D721Med (cell line): ENCODE data around the gene ERBB4.

Source experiments
- DNase-seq: peaks from one replicate; pipeline ENCODE4 v3.0.0; 2011; ENCODE audit warnings: low spot score; ENCODE audit not compliant: insufficient read length
- FAIRE-seq: peaks from 2 replicates; lab custom pipeline; 2011; peaks lifted over from hg19 to GRCh38; lab: Jason Lieb, UNC
- TF ChIP-seq, protein P1 (sequence below): IDR thresholded peaks from 2 replicates; pipeline ENCODE4 v1.5.1; 2012; ENCODE audit warnings: mild to moderate bottlenecking, control low read depth; ENCODE audit not compliant: insufficient read depth; ENCODE audit errors: missing control alignments

The ERBB4 gene

DNA sequence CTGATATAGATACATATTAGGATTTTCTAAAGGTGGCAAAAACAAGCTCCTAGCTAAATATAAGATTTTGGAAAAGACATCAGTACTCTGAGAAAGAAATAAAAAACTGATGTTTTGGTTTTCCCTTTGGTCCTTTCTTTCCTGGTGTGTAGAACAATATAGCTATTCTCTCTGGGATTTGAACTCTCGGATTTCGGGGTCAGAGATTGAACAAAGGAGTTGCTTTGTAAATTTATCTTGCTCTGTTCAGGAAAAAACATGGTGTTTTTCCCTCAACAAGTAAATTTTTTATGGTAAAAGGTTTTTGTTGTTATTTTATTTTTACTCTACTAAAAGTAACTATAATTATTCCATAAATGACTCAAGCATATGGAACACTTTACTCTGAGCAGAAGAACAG is 889.3 kb downstream of the ERBB4 start:
- FAIRE-seq (no peak), DNase-seq (no peak)
- TF ChIP-seq, protein P1, sequence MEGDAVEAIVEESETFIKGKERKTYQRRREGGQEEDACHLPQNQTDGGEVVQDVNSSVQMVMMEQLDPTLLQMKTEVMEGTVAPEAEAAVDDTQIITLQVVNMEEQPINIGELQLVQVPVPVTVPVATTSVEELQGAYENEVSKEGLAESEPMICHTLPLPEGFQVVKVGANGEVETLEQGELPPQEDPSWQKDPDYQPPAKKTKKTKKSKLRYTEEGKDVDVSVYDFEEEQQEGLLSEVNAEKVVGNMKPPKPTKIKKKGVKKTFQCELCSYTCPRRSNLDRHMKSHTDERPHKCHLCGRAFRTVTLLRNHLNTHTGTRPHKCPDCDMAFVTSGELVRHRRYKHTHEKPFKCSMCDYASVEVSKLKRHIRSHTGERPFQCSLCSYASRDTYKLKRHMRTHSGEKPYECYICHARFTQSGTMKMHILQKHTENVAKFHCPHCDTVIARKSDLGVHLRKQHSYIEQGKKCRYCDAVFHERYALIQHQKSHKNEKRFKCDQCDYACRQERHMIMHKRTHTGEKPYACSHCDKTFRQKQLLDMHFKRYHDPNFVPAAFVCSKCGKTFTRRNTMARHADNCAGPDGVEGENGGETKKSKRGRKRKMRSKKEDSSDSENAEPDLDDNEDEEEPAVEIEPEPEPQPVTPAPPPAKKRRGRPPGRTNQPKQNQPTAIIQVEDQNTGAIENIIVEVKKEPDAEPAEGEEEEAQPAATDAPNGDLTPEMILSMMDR = no peak

GRCh38 chr2:211631503-211631902 is 907.1 kb downstream of the ERBB4 start:
- FAIRE-seq = no peak
- DNase-seq = no peak
- TF ChIP-seq, protein P1 = no peak

- no peak for FAIRE-seq
- no peak for DNase-seq
- TF ChIP-seq, protein P1 = no peak
Observed at GRCh38 chr2:211623096-211623495, 915.5 kb downstream of the ERBB4 start.

DNA sequence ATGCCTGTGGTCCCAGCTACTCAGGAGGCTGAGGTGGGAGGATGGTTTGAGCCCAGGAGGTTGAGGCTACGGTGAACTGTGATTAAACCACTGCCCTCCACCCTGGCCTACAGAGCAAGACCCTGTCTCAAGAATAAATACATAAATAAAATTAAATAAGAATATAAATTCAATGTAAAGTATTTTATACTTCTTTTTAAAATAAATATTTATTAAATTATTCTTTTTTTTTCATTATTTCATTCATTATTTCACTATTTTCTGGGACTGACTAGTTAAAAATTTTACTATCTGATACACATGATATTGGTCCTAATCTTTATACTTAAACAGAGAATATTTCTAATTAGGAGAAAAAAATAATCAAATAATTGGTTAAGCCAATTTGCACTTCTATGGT is 917.6 kb downstream of the ERBB4 start:
- FAIRE-seq = no peak
- TF ChIP-seq, protein P1 = no peak
- DNase-seq = no peak

- TF ChIP-seq, protein P1 = no peak
- FAIRE-seq (no peak), DNase-seq (no peak)
Observed at GRCh38 chr2:211617803-211618202, 920.8 kb downstream of the ERBB4 start.

- DNase-seq (no peak), FAIRE-seq (no peak)
- TF ChIP-seq, protein P1 = no peak
Observed at GRCh38 chr2:211611621-211612020, 927.0 kb downstream of the ERBB4 start.

- TF ChIP-seq, protein P1 = no peak
- FAIRE-seq (no peak), DNase-seq (no peak)
Observed at GRCh38 chr2:211611061-211611518, 927.5 kb downstream of the ERBB4 start.
